ENCODE data around the gene CNPY1.

Gene CNPY1

DNA sequence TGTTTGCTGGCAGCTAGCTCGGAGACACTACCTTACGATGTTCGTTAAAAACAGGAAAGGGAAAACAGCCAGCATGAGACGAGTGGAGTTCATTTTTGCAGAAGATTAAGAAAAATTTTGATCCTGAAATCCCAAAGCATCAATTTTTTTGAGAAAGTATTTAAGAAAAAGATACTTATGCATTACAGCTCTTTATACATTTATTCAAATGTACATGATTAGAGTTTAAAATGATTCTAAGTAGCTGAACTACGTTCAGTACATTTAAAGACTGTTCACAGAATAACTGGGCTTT lies 34.7 kb downstream of the CNPY1 start:
- DNase-seq (ENCODE audit: low read depth), result no peak

DNA sequence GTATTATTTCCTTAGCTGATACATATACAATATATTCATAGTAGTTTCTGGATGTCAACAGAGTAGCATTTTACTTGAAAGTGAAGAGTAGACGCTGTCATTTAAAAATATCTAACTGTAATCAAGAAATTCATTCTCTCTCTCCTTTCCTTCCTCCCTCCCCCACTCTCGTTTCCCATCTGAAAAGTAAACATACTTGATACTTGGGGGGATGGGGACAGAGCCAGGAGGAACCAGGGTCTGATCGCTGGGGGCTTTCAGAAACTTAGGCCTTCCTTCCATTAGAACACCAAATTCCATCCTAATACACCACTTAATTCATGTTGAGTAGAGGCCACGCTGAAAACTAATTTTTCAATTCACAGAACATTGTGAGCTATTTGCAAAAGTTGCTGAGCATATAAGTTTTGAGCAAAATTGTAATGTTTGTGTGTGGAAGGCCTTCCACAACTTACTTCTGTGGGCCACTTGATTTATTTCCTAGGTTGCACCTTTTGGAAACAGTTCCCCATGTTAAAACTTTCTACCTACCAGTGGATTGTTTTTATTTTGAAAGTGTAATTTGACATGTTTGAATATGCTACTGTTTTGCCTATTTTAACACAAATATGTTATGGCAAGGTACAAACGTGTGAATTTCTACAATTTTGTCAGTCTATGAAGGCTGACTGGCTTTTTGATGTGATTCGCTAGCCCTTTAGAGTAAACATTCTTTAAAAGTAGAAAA lies 35.2 kb downstream of the CNPY1 start:
- no peak for DNase-seq (ENCODE audit: low read depth)

GRCh38 chr7:155509725-155510551 lies 36.4 kb downstream of the CNPY1 start:
- DNase-seq (ENCODE audit: low read depth), result no peak

DNA sequence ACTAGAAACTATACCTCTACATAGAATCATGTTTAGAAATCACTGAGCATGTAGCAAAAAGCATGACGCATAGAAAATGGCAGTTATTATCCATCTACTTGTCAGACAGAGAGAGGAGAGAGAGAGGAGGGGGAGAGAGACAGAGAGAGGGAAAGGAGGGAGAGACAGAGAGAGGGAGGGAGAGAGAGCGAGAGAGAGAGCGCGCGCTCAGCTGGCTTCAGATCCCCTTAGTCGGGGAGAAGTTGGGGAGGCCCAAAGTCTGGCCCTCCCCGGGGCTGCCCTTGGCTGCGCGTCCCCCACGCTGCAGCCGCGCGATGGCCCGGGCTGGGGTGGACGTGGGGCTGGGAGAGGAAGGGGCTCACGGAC lies 37.0 kb downstream of the CNPY1 start:
- no peak for DNase-seq (ENCODE audit: low read depth)

- no peak for DNase-seq (ENCODE audit: low read depth)
Observed at GRCh38 chr7:155508376-155509358, 37.7 kb downstream of the CNPY1 start.

DNA sequence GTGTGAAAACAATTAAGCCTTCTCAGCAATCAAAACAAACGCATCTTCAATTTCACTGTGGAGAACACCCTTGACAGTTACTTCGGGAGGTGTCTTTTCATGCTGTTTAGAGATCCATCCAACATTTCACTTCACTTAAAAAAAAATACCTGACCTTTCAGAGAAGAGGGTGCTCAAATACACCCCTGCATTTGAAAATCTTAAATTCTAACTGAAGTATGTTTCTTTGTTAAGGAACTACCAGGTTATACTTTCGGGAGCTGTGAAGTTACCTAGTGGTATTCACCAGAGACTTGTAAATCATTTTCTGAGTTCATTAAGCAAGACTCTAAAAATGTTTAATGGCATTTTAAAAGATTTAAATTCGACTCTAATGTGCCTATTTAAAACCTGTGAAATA lies 38.8 kb downstream of the CNPY1 start:
- no peak for DNase-seq (ENCODE audit: low read depth)

DNA sequence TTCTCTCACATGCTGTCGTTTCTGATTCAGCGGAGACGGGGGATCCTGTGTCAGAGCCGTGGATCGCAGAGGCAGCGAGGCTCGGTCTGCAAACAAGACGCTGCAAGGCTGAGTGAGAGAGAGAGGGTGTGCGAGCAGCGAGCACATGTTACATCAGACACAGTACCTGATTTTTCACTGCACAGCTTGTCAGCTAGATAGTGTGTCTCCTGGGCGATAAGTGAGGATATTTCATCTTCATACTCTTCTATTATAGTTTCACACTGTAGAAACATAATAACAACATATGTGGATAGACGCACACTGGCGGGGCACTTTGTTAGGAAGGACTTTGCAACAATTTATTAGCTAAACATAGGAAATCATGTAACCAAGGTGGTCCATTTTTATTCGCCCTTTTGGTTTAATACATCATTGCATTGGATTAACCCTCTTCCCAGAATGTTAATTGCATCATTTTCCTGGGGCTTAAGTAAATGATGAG lies 39.5 kb downstream of the CNPY1 start:
- no peak for DNase-seq (ENCODE audit: low read depth)

DNA sequence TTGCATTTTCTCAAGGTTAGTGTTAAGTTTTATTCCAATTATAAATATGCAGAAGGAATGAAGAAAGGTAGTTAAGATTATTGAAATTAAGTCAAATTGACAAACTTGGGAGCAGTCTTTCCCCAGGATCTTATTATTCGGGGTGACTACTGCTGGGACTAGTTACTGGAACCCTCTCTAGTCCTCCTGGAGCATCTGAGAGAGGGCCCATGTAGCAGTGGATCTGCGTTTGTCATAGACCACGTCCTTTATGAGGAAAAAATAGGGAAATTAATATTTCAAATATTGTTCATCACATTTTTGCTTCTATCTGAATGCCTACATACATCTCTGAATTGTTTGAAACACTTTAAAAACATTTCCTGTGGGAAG lies 41.0 kb downstream of the CNPY1 start:
- DNase-seq (ENCODE audit: low read depth), result no peak

DNA sequence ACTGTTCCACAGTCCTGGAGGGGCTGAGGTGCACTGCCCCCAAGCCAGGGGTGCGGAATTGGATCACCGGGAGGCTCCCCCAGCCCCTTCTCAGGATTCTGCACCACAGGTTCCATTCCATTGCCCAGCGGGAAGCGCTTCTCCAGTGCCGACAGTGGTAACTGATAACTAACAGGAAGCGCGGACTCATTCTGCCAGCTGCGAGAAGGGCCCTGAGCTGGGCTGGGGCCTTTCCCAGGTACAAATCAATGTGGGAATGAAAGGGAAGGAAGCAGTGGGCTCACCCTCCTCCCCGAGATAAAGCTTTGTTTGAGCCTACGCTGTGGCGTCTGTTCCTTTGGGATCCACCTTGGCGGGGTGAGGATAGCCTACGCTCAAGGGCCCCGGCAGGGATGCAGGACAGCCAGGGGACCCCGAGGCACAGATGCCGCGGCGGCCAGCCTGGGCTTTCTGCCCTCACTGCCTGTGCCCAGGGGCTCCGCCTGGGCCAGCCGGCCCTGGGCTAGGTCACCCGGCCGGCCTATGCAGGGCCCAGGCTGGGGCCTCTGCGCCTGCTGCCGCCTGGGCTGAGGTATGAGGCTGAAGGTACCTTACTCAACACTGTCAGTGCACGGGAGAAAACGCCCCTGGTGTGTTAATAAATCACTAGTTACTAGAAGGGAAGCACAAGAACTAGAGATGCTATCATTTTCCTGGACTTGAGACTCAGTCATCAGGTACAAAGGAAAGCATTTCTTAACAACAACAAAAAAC lies 49.0 kb downstream of the CNPY1 start:
- DNase-seq (ENCODE audit: low read depth), result no peak

DNA sequence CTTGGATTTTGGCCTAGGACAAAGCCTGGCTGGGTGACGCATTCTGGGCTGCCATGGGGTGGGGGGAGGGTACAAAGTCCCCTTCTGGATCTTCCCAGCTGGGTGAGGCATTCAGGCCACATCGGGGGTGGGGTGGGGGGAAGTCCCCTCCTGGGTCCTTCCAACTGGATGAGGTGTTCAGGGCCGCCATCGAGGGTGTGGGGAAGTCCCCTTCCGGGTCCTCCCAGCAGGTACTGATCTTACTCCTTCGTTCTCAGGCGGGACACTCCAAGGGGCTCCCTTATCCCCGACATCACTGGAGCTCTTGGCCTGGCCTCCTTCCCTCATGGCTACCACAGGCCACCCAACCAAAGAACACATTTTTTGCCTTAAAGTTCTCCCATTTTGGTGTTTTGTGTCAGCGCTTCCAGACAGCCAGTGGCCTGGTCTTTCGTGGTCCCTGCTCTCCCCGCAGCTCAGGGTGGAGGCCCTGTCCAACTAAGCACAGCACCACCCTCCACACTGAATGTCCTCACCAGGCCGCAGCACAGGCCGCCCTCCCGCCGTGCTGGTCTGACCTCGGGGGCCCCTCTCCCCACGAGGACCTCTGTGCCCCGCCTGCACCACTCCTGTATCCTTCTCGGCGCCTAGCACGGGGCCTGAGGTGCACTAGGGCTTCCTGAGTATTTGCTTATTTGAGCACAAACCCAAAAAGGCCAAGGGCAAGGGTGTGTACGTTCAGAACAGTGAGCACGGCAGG lies 49.9 kb downstream of the CNPY1 start:
- no peak for DNase-seq (ENCODE audit: low read depth)

GRCh38 chr7:155495440-155496248 lies 50.7 kb downstream of the CNPY1 start:
- no peak for DNase-seq (ENCODE audit: low read depth)

GRCh38 chr7:155494551-155494950 lies 51.8 kb downstream of the CNPY1 start:
- DNase-seq (ENCODE audit: low read depth), result no peak

- DNase-seq (ENCODE audit: low read depth), result no peak
Observed at GRCh38 chr7:155493744-155494538, 52.4 kb downstream of the CNPY1 start.

GRCh38 chr7:155491812-155492211 lies 54.5 kb downstream of the CNPY1 start:
- DNase-seq (ENCODE audit: low read depth), result no peak

DNA sequence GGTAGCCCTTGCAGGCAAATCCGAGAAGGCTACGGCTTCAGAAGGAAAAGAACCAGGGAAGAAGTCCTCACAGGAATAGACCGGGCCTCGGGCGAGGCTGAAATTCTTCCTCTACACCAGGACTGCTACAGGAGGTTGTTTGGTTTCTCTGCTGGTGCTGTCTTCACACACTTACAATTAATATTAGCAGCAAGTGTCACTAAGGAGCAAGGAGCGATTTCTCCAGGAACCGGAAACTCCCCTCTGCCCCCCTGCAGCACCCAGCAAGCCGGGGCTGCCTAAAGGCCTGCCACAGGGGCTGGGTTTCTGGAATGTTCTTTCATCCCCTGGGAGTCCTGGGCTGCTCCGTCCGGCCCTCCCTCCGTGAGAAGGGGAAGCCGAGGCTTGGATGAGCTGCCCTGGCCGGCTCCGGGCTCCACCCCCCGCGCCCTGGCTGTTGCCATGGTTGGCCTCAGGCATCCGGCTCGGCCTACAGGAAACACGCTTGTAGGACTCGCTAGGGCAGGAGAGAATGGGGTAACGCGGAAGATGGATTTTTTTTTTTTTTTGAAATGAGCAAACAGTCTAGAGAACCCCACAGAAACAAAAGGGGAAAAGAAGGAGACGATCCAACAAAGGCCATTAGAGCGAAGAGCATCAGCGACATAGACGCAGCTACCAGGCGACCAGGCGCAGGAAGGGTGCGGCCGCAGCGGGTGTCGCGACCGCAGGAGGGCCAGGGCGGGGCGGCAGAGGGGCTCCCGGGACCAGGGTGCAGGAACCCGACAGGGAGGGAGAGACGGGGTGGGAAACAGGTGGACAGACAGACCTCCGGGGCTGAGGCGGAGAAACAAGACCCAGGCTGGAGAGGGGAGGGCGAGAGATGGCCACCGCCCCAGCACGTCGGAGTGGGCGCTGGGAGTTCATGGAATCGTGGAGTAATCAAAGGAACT lies 55.4 kb downstream of the CNPY1 start:
- DNase-seq (ENCODE audit: low read depth), result no peak

DNA sequence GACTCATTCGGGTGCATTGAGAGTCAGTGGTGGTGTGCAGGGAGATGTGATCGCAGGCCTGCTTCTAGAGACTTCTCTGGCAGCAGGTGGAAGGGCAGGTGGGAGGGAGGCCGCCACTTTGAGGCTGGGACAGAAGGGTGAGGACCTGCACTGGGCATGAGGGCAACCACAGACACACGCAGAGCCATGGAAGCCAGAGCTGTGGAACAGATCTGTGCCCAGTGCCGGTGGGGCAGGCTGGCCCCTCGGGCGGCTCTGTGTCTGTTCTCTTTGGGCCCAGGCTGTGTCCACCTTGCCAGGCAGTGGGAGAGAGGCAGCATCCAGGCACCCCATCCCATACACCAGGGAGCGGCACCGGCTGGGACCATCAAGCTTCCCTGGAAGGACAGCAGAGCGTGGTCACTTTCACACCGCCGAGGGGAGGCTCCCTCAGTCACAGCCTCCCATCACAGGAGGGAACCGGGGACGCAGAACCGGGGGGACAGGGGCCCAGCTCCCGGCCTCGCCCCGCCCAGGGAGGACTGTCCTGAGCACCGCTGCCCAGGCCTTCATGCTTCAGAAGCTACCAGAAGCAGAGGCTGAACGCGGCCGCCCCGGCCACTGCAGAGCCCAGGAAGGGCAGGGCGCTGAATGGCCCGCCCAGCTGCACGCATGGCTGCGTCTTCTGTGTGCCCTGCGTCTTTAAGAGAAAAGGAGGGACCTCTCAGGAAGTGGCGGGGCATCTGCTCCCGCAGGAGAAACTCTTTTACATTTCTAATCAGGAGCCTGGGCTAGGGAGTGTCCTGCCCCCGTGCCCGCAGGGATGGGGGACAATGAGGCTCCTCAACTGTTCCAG lies 56.3 kb downstream of the CNPY1 start:
- no peak for DNase-seq (ENCODE audit: low read depth)

GRCh38 chr7:155489158-155489840 lies 57.1 kb downstream of the CNPY1 start:
- no peak for DNase-seq (ENCODE audit: low read depth)

Measured in activated T-helper 1 cell treated with Interleukin-2 at 50 U/mL for 16 hours (primary cell).